ENCODE measurements around the gene CCDC91.
"Not testable (repeated sequence)": the region's sequence is repeated elsewhere in the genome, so short reads cannot be mapped to it uniquely, and the experiment has no call there.

Gene CCDC91

DNA sequence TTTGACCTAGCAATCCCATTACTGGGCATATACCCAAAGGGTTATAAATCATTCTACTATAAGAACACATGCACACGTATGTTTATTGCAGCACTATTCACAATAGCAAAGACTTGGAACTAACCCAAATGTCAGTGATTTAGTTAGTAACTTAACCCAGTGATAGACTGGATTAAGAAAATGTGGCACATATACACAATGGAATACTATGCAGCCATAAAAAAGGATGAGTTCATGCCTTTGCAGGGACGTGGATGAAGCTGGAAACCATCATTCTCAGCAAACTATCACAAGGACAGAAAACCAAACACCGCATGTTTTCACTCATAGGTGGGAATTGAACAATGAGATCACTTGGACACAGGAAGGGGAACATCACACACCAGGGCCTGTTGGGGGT is 189.5 kb downstream of the CCDC91 start:
- DNase-seq = not testable (repeated sequence)

DNA sequence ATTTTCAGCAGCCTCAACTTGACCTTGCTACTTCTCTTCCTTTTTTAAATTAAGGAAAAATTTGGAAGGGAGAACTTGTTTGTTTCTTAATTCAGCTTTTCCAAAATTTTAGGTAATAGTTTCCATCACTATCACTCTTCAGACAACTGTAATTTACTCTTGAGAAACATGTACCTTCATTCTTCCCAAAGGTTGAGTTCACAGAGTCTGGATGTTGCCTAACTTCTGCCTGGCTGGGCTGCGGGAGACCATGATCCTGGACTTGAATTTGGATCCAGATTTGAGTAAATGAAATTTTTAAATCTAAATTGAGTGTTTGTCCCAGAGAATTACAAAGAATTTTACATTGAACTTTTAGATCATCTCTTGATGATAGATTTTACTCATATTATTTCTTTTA is 193.1 kb downstream of the CCDC91 start:
- DNase-seq = no peak

- no peak for DNase-seq
Measured at GRCh38 chr12:28388879-28389278, 198.6 kb downstream of the CCDC91 start.

DNA sequence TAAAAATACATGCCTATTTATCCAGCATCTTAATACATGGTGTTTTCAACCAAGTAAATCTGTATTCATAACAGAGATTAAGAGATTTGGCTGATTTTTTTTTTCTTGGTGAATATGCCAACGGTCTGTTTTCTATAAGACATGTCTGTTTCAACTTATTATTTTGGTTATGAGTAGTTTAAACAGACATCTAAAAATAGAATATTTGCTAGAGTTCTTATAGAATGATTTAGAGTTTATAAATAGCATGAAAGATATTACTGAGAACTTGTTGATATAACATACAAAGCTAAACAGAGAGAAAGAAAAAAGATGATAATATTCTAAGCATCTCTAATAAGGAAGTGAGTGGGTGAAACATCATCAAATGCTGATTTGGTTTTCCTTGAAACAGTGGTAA is 199.9 kb downstream of the CCDC91 start:
- DNase-seq = no peak

DNA sequence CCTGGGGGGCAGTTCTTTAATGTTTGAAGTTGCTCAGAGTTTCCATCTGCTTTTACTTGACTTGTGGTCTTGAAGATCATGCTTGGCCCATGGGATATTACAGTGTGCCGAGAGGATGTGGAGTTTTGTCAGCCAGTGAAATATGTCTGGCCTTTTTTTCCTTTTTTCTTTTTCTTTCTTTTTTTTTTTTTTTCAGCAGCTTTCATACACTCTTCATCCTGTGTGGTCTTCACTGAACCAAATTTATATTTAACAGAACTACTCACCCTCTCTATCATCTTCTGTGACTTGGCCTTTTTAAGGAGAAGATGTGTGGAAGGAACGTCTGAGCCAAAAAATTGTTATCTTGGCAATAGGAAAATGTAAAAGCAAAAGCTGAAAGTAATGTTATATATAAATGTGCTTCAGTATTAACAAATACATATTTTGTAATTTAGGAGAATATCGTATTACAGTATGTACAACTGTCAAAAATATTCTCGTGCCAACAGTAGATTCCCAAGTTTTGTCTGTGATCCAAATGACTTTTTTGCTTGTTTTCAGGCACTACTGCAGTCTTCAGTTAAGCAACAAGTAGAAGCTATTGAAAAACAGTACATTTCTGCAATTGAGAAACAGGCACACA is 200.6 kb downstream of the CCDC91 start:
- DNase-seq = no peak

DNA sequence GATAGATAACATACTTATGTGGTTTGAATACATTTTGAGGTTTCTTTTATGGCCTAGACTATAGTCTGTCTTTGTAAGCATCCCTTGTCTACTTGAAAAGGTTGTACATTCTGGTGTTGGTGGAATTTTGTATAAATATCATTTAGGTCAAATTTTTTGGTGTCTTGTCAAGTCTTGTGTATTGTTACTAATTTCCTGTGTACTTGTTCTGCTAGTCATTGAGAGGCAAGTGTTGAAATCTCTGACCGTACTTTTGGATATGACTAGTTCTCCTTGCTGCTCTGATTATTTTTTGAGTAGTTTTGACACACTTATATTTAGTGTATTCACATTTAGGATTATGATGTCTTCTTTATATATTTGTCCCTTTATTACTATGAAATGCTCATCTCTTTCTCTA is 219.6 kb downstream of the CCDC91 start:
- DNase-seq = no peak

DNA sequence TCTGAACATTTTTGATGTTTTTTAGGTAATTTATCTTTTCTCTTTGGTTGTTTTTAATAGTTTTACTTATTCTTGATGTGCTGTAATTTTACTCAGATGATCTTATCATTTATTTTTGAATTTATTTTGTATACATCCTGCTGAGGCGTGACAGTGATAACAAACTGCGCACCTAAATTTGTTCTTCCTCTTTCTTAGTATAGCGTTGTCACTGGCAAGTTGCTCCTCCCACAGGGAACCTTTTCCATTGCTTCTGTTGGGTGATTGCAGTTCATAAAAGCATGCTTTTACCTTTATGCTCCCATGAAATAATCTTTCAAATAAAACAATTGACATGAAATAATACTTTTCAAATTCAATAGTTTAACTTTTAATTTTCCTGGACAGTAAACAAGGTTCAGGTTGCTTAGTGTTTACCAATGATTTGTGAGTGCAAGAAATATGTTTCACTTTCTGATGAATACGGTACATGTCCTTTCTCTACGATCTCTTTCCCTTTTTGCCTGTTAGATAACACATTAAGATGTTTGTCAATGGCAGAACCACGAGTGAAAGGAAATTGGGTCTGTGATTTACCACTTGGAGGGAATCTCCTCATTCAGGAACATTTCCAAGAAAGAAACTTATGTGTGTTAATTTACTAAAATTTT is 223.3 kb downstream of the CCDC91 start:
- no peak for DNase-seq

GRCh38 chr12:28415755-28416154 is 225.5 kb downstream of the CCDC91 start:
- DNase-seq = no peak

DNA sequence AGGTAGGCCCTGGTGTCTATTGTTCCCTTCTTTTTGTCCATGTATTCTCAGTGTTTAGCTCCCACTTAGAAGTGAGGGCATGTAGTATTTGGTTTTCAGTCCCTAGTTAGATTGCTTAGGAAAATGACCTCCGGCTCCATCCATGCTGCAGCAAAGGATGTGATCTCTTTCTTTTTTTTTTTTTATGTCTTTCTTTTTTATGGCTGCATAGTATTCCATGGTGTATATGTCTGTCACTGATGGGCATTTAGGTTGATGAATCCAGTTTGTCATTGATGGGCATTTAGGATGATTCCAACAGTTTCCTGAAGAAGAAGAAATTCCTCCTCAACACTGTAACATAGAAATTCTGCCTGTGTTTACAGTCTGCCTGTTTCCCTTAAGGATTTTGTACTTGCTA is 231.1 kb downstream of the CCDC91 start:
- DNase-seq = no peak

GRCh38 chr12:28424965-28425364 is 234.7 kb downstream of the CCDC91 start:
- no peak for DNase-seq

DNA sequence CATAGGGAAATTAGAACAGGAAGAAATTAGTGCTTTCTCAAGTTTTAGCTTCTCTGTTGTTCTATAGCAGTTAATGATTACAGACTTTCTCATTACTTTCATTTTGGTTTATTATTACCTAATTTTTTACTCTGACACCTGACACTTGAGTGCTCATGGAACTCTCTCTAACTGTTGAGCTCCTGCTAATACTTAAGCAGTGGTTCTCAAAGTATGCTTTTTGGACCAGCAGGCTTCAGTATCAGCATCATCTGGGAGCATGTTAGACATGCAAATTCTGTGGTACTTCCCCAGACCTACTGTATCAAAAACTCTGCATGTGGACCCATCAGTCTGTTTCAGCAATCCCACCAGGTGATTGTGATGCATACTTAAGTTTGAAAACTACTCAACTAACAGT is 235.3 kb downstream of the CCDC91 start:
- DNase-seq = no peak

DNA sequence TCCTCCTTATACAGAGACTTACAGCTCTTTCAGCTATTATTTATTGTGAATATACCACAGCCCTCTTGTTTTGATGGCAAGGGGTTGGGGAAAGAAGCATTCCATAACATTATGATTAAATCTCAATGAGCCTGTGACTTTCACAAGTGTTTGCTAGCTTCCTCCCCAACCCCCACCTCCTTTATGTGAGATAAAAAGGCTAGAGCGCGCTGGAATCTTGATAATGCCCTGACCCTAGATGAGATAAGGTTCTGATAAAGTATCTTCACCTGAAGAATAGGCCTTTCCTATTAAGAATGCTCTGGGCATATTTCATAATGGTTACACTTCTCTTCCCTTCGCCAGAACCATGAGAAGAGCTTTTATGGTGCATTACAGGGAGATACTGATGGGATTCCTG is 236.8 kb downstream of the CCDC91 start:
- DNase-seq = no peak

GRCh38 chr12:28440081-28440608 is 249.9 kb downstream of the CCDC91 start:
- DNase-seq = no peak

GRCh38 chr12:28442101-28442500 is 251.8 kb downstream of the CCDC91 start:
- DNase-seq = no peak

DNA sequence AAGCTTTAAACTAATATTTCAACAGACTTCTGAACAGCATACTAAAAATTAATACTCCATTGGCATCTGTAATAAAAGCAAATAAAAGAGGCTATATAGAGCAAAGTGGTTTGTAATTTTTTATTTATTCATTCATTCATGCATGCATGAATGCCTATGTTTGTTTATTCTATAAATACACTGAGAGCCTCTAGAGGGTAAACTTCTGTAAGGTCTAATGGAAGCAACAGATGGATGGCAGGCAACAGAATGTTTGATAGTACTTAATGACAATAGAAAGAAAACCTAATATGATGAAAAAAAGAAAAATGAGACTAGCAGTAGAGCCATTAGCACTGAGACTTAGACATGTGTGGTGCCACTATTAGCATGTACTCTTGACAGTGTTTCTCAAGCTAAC is 253.1 kb downstream of the CCDC91 start:
- no peak for DNase-seq

- DNase-seq = no peak
Measured at GRCh38 chr12:28446031-28446430, 255.8 kb downstream of the CCDC91 start.

DNA sequence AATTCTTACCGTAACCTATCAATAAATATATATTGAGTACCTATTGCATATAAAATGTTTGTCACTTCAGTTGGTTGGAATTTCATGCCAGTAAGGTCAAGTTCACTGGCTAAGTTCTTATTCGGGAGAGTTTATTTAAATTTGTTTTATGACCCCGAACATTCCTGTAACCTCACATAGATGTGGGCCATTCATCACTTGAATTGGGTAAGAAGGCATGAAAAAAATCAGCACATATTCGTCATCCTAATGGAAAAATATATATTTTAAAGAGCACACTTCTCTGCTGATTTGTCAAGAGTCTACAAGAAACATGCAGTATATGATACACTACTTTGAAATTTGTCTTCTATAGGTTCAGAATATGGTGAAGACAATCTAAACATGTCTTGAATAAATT is 263.4 kb downstream of the CCDC91 start:
- DNase-seq = no peak

DNA sequence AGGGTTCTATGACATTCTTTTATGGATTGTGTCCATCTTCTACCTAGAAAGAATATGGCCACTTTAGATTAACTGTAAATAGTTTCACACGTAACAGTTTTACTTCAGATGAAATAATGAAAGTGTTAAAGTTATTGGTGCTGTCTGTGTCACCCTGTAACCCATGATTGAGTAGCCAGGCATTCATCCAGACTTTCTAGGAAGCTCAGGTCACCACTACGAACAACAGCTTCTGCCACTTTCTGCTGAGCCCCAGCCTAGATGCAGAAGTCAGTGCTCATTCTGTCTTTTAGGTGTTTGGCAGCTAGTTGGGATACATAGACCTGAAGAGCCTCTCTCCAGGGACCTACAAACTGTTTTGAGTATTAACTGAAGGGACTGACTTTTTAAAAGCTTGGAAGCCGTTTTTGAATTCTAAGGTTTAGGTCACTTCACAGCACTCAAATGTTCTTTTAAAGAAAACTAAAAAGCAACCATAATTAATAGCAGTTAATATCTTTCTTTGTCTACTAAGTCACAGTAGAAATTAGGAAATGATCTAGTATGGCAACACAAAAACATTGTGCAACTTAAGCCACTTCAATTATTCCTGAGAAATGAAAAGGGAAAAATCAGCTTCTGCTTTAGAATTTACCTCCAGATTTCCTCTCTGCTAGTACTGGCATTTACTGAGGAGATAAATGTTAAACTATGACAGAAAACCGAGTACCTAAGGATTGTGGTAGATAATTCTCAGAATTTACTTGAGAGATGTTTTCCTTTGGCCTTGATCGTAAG is 266.9 kb downstream of the CCDC91 start:
- DNase-seq = no peak

DNA sequence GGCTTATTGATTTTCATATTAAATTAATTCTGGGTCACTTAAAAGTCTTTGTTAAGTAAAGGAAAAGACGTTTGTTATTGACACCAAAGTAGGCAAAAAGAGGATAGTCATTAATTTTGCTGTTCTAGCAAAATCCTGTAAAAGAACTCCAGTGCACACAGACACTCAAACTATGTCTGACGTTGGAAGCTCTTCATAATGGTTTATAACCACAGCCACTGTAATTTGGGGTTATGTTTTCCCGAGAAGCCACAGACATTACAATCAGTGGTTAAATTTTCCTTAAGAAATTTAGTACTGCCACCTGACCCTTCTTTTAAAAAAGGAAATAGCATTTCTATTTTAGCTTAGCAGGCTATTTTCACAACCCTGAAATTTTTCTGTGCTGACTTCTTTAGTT is 267.5 kb downstream of the CCDC91 start:
- no peak for DNase-seq

DNA sequence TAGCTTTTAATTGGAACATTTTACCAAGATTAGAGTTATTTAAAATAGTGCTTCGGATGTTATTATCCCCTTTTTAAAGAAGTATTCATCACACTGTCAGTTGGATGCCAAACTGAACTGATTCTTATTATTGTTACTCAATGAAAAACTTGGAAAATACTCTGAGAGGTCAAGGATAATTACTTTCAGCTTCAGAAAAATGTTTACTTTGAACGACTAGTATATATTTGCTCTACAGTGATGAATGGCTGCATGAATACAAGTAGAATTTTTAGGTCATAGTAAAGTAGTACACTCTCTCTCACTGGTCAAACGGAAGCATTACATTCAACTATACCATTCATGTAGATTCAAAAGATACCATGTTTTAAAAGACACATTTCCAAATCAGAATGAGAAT is 269.2 kb downstream of the CCDC91 start:
- DNase-seq = no peak

- DNase-seq = no peak
Measured at GRCh38 chr12:28460420-28461130, 270.3 kb downstream of the CCDC91 start.

DNA sequence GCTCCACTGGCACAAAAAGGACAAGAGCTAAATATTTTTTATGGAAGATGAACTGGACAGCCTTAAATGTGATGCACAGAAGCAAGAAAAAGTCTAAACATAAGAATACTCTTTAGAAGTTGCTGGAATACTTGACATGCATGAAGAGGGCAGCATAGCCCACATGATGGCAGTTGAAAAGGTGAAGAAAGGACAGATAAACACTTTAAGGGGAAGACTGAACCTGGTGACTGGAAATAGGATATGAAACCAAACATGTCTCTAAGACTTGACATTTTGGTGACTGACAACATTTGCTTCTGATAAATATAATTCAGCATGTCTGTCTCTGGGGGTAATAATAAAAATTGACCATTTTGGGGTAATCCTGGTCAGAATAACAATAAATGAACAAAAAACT is 273.1 kb downstream of the CCDC91 start:
- DNase-seq = no peak

GRCh38 chr12:28471762-28472161 is 281.5 kb downstream of the CCDC91 start:
- not testable (repeated sequence) for DNase-seq

Data from stimulated activated CD4-positive, alpha-beta T cell treated with anti-CD3 and anti-CD28 coated beads, Interleukin-2, amount 100 ng/mL, for 48 hours (primary cell).